ENCODE measurements around the gene RPTOR. TPM values are rescaled to one million over a fixed set of nuclear protein-coding genes. Genes with fewer than 3 reads are reported as not detected.

RPTOR gene
- total RNA-seq, 3 donors from 2014 or later (not counting 1 experiment from before 2014, with no cell fraction given): 49.2 to 63.6 (median 55.4) TPM

DNA sequence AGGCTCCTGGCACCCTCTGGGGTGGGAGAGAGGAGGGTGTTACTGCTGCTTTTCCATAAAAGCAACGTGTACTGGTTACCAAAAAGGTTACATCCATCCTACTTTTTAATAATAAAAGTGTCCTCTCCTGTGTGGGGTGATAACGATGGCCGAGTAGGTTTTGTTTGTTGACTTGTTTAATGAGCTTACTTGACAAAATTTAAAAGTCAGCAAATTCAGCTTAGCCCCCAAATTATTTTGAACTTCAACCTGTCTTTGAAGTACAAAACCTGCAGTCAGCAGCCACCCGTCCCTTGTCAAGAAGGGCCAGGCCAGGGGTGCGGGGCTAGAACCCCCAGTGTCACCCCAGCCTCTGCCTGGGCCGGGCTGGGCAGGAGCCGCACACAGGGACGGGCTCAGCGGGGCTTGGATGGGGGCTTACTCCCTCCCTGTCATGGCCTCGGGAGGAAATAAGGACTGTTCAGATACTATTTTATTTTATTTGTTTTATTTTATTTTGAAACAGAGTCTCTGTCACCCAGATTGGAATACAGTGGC, 343.1 kb downstream of the RPTOR start:
- Histone ChIP-seq H3K4me1 (ENCODE audit: control insufficient read depth, insufficient read depth, low read length) (peaks cover 33% of the 10 kb centered on the region), H3K9me3 (ENCODE audit: control insufficient read depth, insufficient read depth, low read length) (no peaks in the 10 kb centered on the region), H3K27ac (ENCODE audit: low read length) (no peak overlapping the region), H3K4me3 (ENCODE audit: low read length) (no peak overlapping the region), H3K27me3 (ENCODE audit: control insufficient read depth, insufficient read depth, low read length) (no peaks in the 10 kb centered on the region), H3K36me3 (ENCODE audit: control insufficient read depth, insufficient read depth, low read length) (peaks cover 27% of the 10 kb centered on the region)
- H3K36me3 Mint-ChIP-seq: peaks cover under 1% of the 10 kb centered on the region
- intact Hi-C loops (cut with micrococcal nuclease): no loop called here
- TF ChIP-seq, protein P1, sequence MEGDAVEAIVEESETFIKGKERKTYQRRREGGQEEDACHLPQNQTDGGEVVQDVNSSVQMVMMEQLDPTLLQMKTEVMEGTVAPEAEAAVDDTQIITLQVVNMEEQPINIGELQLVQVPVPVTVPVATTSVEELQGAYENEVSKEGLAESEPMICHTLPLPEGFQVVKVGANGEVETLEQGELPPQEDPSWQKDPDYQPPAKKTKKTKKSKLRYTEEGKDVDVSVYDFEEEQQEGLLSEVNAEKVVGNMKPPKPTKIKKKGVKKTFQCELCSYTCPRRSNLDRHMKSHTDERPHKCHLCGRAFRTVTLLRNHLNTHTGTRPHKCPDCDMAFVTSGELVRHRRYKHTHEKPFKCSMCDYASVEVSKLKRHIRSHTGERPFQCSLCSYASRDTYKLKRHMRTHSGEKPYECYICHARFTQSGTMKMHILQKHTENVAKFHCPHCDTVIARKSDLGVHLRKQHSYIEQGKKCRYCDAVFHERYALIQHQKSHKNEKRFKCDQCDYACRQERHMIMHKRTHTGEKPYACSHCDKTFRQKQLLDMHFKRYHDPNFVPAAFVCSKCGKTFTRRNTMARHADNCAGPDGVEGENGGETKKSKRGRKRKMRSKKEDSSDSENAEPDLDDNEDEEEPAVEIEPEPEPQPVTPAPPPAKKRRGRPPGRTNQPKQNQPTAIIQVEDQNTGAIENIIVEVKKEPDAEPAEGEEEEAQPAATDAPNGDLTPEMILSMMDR (IDR thresholded peaks at IDR 0.05): no peak
- 99% methylated on average over 7 of the region's 10 CpGs for WGBS (ENCODE audit: insufficient coverage)
- no peak overlapping the region for H3K27ac Mint-ChIP-seq
- no peak for ATAC-seq
- DNase-seq: no peak
- H3K9me3 Mint-ChIP-seq: no peaks in the 10 kb centered on the region
- no peaks in the 10 kb centered on the region for H3K27me3 Mint-ChIP-seq (ENCODE audit: low read depth in 2 of 2)
- H3K4me1 Mint-ChIP-seq: peaks cover 0 to 16% of the 10 kb centered on the region in 2 donors
- no peak overlapping the region for H3K4me3 Mint-ChIP-seq

DNA sequence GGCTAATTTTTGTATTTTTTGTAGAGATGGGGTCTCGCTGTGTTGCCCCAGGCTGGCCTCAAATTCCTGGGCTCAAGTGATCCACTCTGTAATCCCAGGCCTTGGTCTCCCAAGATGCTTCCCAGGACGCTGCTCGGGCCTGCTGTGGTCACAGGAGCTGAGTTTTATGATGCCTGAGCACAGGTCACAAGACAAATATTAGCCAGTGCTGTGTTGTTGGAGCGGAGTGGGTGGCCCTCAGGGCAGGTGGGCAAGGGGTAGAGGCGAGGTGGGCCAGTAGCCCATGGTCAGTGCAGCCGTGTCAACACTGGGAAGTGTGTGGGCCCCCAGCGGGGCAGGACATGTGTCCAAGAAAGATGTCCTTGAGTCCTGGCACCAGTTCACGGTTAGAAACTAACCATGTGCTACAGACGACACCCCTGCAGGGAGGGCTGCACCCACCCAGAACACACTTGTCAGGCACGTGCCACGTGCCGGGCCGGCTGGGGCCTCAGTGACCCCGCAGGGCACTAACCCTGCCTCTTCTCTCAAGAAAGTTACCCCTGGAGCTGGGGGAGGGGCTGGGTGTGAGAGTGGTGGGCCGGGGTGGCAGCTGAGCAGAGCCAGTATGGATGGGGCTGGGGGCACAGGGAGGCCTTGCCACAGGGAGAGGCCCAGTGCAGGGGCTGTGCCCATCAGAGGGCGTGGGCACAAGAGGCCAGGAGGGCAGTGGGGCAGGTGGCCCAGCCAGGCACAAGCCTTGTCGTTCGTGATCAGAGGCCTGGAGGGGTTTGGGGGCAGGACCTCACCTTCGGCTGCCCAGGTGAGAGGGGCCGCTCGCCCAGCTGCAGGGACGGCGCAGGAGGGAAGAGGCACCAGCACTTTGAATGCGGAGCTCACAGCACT, 343.9 kb downstream of the RPTOR start:
- Histone ChIP-seq H3K9me3 (ENCODE audit: control insufficient read depth, insufficient read depth, low read length) (no peaks in the 10 kb centered on the region), H3K4me1 (ENCODE audit: control insufficient read depth, insufficient read depth, low read length) (peaks cover 42% of the 10 kb centered on the region), H3K36me3 (ENCODE audit: control insufficient read depth, insufficient read depth, low read length) (peaks cover 27% of the 10 kb centered on the region), H3K4me3 (ENCODE audit: low read length) (no peak overlapping the region), H3K27ac (ENCODE audit: low read length) (no peak overlapping the region), H3K27me3 (ENCODE audit: control insufficient read depth, insufficient read depth, low read length) (no peaks in the 10 kb centered on the region)
- Mint-ChIP-seq H3K36me3 (no peaks in the 10 kb centered on the region), H3K9me3 (no peaks in the 10 kb centered on the region), H3K4me3 (no peak overlapping the region), H3K27me3 (ENCODE audit: low read depth in 2 of 2) (no peaks in the 10 kb centered on the region), H3K27ac (peak overlapping the region in 1 of 2 donors; percentile 75), H3K4me1 (peaks cover 0 to 16% of the 10 kb centered on the region in 2 donors)
- DNase-seq: no peak
- intact Hi-C loops (cut with micrococcal nuclease): no loop called here
- no peak for ATAC-seq
- 97% methylated on average over 24 of the region's 24 CpGs for WGBS (ENCODE audit: insufficient coverage)
- TF ChIP-seq, protein P1 (IDR thresholded peaks at IDR 0.05): no peak

DNA sequence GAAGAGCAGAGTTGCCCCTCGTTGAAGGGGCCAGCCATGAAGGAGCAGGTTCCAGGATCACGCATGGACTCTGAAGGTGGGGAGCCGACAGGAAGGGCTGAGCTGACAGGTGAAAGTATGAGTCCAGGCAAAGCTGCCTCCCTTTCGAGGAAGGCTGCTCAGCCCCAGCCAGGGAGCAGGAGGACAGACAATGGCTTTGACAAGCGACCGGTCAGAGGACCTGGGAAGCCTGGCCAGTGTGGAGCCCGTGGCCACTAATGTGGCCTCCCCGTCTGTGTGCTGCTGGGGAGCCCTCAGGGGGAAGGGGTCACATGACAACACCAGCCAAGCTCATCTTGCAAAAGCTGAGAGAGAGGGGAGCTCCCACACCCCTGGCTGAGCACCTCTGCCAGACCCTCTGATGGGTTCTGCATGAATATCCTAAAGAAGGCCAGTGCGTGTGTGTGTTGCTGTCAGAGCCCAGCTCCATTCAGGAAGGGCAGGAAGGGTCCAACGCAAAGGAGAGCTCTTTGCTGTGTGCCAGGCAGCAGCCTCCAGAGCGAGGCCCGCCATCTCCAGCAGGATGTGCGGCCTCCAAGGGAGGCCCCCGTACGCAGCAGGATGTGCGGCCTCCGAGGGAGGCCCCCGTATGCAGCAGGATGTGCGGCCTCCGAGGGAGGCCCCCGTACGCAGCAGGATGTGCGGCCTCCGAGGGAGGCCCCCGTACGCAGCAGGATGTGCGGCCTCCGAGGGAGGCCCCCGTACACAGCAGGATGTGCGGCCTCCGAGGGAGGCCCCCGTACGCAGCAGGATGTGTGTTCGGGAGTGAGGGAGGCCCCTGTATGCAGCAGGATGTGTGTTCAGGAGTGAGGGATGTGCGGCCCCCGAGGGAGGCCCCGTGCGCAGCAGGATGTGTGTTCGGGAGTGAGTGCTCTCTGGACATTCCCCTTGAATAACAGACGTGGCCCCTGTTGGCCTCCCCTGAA, 344.9 kb downstream of the RPTOR start:
- peaks cover 0 to 16% of the 10 kb centered on the region in 2 donors for H3K4me1 Mint-ChIP-seq
- H3K27ac Mint-ChIP-seq: peak overlapping the region in 1 of 2 donors; percentile 75

More for the DNA sequence above, 344.9 kb downstream of the RPTOR start:
- intact Hi-C loops (cut with micrococcal nuclease): no loop called here
- H3K27me3 ChIP-seq (ENCODE audit: control insufficient read depth, insufficient read depth, low read length): no peaks in the 10 kb centered on the region
- TF ChIP-seq, protein P1 (IDR thresholded peaks at IDR 0.05): no peak
- WGBS (ENCODE audit: insufficient coverage): 93% methylated on average over 40 of the region's 40 CpGs
- H3K27ac ChIP-seq (ENCODE audit: low read length): no peak overlapping the region
- H3K4me3 ChIP-seq (ENCODE audit: low read length): no peak overlapping the region
- H3K4me3 Mint-ChIP-seq: no peak overlapping the region
- H3K27me3 Mint-ChIP-seq (ENCODE audit: low read depth in 2 of 2): no peaks in the 10 kb centered on the region
- H3K9me3 Mint-ChIP-seq: no peaks in the 10 kb centered on the region
- DNase-seq: peak in 1 of 2 donors; percentile 44
- no peaks in the 10 kb centered on the region for H3K9me3 ChIP-seq (ENCODE audit: control insufficient read depth, insufficient read depth, low read length)
- peaks cover 24% of the 10 kb centered on the region for H3K36me3 ChIP-seq (ENCODE audit: control insufficient read depth, insufficient read depth, low read length)
- no peaks in the 10 kb centered on the region for H3K36me3 Mint-ChIP-seq
- H3K4me1 ChIP-seq (ENCODE audit: control insufficient read depth, insufficient read depth, low read length): peaks cover 45% of the 10 kb centered on the region
- no peak for ATAC-seq
